Neural cell (in vitro differentiated cells): Measurements from ENCODE around the gene SOCS7. TPM values are rescaled to one million over a fixed set of nuclear protein-coding genes. Genes with fewer than 3 reads are reported as not detected.

Experiments
- polyA plus RNA-seq: library from polyadenylated mRNA; depleted of rRNA; stranded (reverse); fragments of >200 nt; gene quantifications from 2 replicates; pipeline ENCODE4 v1.2.3, GENCODE V29; 2014

SOCS7 gene
- polyA plus RNA-seq, 1 donor from 2014 or later: 23.7 TPM

Other genes with a start within 250 kb of the SOCS7 start
- gene TBC1D3E, start 223.9 kb upstream of the SOCS7 start, polyA plus RNA-seq: not detected in 2 replicates
- gene TBC1D3, start 159.3 kb upstream of the SOCS7 start, polyA plus RNA-seq: 0.24 TPM in 1 of 2 replicates, not detected in the other
- 27.5 and 31.7 TPM in 2 replicates for gene MRPL45, start 54.7 kb upstream of the SOCS7 start, polyA plus RNA-seq
- gene GPR179, start 7.9 kb upstream of the SOCS7 start, polyA plus RNA-seq: not detected in 2 replicates
- 1.6 and 2.1 TPM in 2 replicates for gene ARHGAP23, start 76.6 kb downstream of the SOCS7 start, polyA plus RNA-seq